AG09309 (cell line): Measurements from ENCODE around the gene KANK4.
"Not testable (repeated sequence)": the region's sequence is repeated elsewhere in the genome, so short reads cannot be mapped to it uniquely, and the experiment has no call there.

Source experiments
- DNase-seq: peaks from one replicate; pipeline ENCODE4 v3.0.0-alpha.2; 2010; ENCODE audit warnings: low read depth
- H3K4me3 ChIP-seq: 2 replicates; pipeline ENCODE4 v1.5.1; 2011; ENCODE audit warnings: mild to moderate bottlenecking, low read depth, low read length, moderate library complexity; ENCODE audit not compliant: control insufficient read depth
- TF ChIP-seq, protein P1 (sequence below): IDR thresholded peaks from 2 replicates; pipeline ENCODE4 v1.5.1; 2011; ENCODE audit warnings: mild to moderate bottlenecking, low read depth, low read length, inconsistent platforms; ENCODE audit not compliant: insufficient read depth, control insufficient read depth; ENCODE audit errors: missing control alignments

Gene KANK4

DNA sequence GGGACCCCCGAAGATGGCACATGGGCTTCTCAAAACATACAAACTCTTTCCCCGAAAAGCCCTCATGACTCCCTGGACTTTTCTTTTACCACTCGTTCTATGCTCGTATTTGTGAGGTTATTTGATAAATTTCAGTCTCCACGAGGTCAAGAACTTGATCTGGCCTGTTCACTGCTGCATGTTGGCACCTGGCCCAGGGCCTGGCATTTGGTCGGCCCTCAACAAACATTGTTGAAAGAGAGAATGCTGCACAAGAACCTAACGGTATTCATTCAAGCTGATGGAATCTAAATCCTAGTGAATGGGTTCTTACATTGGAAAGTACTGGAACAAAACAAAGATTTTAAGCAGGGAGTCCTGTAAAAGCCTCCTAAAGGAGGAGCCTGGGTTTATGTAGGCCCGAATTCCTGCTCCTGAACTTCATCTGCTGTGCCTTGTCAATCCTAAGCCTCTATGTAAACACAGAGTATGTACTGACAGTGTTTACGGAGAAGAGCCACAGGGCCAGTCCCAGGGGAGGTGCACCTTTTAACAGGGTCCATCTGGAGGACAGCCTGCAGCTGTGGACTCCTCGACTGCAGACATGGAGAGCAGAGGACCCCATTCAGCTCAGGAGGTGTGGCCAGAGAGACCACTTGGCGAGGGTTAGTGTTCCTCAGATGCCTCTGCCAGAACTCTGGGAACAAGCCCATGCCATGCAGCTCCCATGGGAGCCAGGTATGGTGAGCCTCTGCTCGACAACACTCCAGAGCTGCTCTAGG is 77.7 kb downstream of the KANK4 start:
- no peak for DNase-seq
- TF ChIP-seq, protein P1, sequence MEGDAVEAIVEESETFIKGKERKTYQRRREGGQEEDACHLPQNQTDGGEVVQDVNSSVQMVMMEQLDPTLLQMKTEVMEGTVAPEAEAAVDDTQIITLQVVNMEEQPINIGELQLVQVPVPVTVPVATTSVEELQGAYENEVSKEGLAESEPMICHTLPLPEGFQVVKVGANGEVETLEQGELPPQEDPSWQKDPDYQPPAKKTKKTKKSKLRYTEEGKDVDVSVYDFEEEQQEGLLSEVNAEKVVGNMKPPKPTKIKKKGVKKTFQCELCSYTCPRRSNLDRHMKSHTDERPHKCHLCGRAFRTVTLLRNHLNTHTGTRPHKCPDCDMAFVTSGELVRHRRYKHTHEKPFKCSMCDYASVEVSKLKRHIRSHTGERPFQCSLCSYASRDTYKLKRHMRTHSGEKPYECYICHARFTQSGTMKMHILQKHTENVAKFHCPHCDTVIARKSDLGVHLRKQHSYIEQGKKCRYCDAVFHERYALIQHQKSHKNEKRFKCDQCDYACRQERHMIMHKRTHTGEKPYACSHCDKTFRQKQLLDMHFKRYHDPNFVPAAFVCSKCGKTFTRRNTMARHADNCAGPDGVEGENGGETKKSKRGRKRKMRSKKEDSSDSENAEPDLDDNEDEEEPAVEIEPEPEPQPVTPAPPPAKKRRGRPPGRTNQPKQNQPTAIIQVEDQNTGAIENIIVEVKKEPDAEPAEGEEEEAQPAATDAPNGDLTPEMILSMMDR, result no peak
- no peak overlapping the region for H3K4me3 ChIP-seq

DNA sequence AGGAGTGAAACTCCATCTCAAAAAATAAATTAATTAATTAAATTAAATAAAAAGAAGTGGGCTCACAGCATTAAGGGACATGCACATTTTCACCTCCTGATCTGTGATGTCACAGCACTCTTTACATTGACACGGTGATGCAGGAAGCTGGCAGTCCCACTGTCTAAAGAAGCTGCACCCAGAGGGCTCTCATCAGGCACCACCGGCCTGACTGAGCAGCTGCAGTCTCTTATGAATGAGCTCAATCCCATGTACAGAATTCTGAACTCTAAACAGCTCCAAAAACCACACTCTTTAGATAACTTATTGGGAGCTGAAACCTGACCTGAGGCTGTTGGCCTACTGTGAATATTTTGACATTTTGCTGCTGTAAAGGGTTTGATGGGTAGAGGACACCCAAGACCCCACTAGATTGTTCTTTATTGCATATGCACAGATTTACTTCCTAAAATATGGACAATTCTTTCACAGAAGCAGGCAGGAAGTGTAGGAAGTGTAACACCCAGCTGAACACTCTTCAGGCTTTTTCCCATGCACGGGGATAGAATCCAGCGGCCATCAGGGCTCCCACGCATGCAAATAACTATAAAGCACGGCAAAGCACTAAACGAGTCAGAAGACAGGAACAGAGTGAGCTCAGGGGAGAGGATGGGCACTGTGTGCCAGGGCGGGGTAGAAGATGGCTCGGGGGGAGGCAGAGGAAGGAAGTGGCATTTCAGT is 78.4 kb downstream of the KANK4 start:
- DNase-seq, result no peak
- no peak overlapping the region for H3K4me3 ChIP-seq
- TF ChIP-seq, protein P1, result no peak

DNA sequence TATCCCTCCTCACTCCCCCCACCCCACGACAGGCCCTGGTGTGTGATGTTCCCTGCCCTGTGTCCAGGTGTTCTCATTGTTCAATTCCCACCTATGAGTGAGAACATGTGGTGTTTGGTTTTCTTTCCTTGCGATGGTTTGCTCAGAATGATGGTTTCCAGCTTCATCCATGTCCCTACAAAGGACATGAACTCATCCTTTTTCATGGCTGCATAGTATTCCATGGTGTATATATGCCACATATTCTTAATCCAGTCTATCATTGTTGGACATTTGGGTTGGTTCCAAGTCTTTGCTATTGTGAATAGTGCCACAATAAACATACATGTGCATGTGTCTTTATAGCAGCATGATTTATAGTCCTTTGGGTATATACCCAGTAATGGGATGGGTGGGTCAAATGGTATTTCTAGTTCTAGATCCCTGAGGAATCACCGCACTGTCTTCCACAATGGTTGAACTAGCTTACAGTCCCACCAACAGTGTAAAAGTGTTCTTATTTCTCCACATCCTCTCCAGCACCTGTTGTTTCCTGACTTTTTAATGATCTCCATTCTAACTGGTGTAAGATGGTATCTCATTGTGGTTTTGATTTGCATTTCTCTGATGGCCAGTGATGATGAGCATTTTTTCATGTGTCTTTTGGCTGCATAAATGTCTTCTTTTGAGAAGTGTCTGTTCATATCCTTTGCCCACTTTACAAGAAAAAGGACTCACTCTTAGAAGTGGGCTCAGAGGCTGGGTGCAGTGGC is 79.4 kb downstream of the KANK4 start:
- H3K4me3 ChIP-seq, DNase-seq: not testable (repeated sequence)

DNA sequence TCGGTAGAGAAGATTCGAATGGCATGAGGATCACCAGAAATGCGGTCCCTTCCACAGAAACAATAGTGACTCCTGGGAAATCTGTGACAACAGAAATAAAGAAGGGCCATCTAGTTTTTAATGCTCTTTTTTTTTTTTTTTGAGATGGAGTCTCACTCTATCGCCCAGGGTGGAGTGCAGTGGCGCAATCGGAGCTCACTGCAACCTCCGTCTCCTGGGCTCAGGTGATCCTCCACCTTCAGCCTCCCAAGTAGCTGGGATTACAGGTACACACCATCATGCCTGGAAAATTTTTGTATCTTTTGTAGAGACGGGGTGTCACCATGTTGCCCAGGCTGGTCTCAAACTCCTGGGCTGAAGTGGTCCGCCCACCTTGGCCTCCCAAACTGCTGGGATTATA is 80.7 kb downstream of the KANK4 start:
- no peak for DNase-seq
- TF ChIP-seq, protein P1, result no peak

DNA sequence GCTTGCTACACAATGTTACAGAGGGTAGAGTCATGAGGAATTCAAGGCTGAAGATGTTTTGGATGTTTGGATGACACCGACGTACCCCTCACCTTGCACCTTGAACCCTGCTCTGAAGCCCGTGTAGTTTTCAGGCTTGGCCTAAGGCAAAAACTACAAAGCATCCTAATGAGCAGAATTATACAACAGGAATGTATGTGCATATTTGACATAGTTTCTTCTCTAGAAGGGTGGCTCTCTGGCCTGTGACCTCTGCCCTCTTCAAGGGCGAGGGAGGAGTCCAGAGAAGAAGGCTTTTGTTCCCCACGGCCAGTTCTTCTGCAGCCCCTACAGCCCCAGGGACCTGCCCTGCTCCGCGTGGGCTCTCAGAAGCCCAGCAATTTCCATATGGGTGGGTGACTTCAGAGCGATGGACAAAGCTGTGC is 81.3 kb downstream of the KANK4 start:
- no peak for DNase-seq
- TF ChIP-seq, protein P1, result no peak
- no peak overlapping the region for H3K4me3 ChIP-seq

More for the DNA sequence above, 80.7 kb downstream of the KANK4 start:
- H3K4me3 ChIP-seq, result no peak overlapping the region

DNA sequence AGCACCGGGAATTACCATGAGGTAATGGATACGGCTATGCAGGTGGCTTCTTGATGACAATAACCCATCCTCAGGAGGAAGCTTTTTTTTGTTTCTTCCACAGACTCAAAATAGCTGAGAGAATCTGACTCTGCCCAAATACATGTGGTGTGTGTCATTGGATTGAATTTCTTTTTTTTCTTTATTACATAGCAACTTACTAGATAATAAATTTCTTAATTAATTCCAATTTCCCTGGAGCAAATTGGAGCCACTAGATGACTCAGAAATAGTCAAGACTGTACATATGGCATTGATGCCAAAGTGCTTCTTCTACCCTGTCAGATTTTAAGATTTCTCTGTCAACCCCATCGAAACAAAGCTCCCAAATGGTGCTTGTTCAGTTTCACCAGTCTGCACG is 81.9 kb downstream of the KANK4 start:
- DNase-seq, result no peak
- TF ChIP-seq, protein P1, result no peak
- H3K4me3 ChIP-seq, result no peak overlapping the region

DNA sequence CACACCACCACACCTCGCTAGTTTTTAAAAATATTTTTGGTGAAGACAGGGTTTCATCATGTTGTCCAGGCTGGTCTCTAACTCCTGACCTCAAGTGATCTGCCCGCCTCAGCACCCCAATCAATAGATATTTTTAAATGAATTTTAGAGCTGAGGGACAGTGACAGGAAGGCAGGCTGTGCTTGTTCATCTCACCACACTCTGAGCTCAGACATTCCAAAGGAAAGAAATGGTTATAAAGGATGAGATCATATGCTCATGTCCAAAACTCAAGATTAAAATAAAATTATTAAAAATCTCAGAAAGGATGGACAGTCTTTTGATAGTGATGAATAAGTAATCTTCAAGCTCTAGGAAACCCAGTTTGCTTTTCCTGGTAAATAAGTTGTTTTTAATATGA is 83.7 kb downstream of the KANK4 start:
- H3K4me3 ChIP-seq, result no peak overlapping the region
- DNase-seq, result no peak
- TF ChIP-seq, protein P1, result no peak
